GOT3 (cell line): Measurements from ENCODE around the gene JMJD1C.
"Not testable (repeated sequence)": the region's sequence is repeated elsewhere in the genome, so short reads cannot be mapped to it uniquely, and the experiment has no call there.

Experiments used
- DNase-seq: peaks from one replicate; lab custom pipeline; 2025; ENCODE audit warnings: mixed read lengths; lab: John Stamatoyannopoulos, UW

Gene JMJD1C

DNA sequence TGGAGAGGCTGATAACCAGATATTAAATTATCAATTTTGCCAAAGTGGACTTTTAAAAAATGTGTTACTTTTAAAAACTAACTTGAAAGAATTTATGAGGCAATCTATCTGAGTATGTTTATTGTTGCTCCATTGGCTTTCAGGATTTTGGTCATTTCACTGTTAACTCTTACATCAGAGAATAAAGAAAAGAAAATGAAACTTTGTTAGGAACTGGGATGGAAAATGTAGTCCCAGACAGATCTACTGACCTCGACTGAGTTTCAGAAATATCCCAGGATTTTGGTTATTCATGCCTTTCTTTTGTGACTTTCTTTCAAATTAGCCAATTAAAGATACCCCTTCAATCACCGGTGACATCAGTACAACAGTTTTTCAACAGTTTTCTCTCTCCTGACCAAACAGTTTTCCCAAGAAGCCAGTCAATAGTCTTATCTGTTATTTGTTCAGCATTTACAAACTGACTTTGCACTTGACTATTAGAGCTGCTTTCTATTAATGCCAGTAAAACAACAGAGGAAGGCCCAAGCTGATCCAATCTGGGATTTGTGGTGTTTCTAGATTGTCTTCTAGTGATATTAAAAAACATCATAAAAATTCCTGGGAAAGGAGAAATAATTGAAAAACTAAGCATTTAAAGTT lies 296.8 kb downstream of the JMJD1C start:
- DNase-seq: no peak

DNA sequence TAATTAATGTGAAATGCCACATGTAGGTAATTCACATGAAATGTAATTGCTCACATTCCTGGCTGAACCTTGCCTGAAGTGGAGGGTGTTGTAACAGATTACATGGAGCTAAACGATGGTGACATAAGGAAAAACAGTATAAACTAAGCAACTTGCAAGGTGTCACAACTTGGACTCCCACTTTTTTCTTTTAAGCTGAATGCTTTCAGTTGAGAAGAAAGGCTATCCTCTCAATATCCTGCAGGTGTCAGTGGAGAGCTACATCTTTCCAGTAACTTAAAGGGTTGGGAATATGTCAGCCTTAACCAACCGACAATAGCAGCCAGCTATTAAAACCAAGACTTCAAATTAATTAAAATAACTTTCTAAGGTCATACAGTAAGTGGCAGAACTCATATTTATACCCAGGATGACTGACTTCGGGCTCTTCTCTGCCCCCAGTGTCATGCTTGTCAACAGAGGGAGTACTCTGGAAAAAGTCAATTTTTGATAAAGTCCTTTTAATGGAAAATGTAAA lies 299.0 kb downstream of the JMJD1C start:
- DNase-seq: no peak

DNA sequence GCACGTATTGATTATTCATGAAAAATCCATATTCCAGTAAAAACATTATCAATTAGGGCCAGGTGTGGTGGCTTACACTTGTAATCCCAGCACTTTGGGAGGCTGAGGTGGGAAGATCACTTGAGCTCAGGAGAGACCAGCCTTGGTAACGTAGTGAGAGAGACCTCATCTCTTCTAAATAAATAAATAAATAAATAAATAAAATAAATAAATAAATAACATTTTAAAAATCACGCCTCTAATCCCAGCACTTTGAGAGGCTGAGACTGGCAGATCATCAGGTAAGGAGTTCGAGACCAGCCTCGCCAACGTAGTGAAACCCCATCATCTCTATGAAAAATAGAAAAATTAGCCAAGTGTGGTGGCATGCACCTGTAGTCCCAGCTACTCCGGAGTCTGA lies 300.5 kb downstream of the JMJD1C start:
- no peak for DNase-seq

DNA sequence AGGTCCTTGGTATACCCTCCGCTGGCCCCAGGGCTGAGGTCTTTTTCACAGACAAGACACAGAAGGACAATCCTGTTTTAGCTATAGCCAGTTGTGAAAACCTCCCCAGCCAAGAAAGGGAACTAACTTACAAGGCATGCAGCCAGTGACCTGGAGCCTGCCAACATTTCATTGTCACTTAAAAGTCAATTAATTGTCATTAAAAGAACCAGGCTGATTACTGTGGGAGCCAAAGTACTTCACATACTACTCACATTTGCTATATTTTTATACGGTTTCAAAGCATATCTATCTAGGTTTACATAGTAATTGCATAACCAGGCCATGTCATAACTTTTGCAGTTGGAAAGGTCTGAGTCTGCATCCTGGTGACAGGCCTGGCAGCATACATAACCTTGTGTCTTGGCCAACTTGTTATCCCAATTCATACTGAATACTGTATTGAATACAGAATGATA lies 301.6 kb downstream of the JMJD1C start:
- no peak for DNase-seq

DNA sequence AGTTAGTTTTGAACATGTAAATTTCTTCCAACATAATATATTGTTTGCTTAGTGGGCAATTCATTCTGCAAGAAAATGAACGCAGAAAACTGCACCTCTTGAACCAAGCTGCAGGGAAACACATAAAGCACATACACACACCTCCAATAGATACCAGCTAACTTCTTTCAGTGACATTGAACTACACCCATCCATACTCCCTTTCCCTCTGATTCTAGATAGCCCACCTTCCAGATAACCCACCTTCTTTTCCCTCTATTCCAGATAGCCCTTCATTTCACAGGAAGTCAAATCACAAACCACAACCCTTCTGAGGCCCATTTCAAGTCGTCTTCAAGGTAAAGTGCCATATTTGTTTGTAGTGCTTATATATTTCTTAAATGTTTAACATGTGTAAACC lies 304.2 kb downstream of the JMJD1C start:
- no peak for DNase-seq

DNA sequence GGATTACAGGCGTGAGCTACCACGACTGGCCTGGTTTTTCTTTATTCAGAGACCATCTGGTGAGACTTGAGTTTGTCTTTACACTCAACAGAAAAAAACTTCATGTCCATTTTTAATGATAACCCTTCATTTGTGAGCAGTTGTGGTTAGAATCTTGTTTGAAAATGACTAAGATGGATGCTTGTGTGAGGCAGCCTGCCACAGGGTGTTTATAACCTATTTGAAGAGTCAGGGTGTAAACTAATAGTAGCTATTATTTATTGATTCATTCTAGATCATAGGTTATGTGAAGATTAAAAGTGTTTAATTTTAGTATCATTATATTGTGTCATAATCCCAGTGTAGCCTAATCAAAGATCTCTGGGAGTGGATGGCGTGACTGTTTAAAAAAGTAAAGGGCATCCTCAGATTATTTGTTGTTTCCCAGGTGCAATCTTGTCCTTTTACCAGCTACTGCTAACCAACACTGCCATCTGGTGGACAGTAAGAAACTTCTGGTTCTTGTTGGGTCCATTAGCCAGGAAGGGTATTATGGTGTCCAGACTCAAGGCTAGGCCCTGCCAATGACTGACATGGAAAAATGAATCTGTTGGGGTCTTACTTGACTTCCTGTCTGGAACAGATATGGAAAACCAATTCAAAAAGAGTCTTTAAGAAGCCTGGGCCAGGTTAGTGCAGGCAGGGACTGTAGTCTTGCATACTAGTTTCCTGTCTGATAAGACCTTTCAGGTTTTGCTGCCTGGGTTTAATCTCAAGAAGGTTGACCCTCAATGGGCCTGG lies 307.7 kb downstream of the JMJD1C start:
- no peak for DNase-seq

DNA sequence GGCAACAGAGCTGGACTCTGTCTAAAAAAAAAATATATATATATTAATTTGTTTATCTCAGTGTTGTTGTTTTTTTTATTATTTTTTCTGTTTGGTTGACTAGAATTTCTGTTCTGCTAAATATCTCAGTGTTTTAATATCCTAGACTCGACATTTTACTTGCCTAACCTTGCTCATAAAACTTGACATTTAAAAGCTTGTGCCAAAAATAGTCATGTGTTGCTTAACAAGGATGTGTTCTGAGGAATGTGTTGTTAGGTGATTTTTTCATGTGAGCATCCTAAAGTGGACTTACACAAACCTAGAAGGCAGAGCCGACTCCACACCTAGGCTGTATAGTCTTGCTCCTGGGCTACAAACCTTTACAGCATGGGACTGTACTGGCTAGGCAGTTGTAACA lies 309.5 kb downstream of the JMJD1C start:
- no peak for DNase-seq

DNA sequence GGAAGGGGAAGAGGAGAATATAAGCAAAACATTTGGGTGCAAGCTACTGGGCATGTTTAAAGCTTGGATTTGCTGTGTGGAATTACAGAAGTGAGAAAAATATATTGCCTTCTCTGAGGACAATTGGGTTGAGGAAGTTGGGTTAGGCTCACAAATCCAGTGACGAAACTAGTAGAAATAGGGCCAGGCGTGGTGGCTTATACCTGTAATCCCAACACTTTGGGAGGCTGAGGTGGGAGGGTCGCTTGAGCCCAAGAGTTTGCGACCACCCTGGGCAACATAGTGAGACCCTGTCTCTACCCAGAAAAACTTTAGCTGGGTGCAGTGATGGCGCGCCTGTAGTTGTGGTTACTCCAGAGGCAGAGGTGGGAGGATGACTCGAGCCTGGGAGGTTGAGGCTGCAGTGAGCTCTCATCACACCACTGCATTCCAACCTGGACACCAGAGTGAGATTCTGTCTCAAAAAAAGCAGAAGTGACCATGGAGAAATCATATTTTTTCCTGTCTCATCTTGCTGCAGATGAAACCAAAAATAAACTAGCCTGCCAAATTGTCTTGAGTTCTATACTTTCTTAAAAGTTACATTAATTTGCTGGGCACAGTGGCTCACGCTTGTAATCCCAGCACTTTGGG lies 310.3 kb downstream of the JMJD1C start:
- DNase-seq: no peak

DNA sequence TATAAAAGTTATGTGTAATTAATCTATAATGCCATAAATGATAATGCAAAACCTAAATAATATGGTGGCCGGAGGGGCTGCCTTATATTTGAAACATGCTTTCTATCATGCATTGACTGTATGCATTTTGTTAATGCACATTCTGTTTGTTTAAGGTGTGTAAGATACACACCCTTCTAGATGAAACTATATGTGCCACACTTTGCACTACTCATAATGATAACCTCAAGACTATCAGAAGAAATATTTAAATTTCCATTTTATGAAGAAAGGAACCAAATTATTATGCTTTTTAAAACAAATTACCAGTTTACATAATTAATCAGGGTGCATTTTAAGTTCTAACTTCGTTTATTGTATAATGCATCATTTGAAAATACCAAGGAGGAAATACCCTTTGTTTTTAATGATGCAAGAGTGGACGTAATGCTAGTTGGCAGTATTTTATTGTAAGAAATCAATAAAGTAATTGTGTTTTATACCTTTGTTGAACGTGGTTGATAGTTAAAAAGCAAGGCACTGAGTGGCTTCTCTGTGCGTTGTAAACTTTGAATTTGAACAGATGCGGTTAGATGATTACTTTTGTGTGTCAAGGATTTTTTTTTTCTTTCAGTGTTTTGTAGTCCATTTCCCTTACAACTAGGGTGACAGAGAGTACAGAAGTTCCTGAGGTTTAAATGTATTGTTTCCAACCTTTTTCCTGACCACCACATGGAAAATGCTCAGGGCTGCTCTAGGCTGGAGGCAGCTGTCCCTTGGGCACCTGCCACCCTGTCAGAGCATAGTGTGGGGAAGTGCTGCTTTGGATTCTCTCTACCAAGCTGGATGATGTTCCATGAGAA lies 311.0 kb downstream of the JMJD1C start:
- no peak for DNase-seq

DNA sequence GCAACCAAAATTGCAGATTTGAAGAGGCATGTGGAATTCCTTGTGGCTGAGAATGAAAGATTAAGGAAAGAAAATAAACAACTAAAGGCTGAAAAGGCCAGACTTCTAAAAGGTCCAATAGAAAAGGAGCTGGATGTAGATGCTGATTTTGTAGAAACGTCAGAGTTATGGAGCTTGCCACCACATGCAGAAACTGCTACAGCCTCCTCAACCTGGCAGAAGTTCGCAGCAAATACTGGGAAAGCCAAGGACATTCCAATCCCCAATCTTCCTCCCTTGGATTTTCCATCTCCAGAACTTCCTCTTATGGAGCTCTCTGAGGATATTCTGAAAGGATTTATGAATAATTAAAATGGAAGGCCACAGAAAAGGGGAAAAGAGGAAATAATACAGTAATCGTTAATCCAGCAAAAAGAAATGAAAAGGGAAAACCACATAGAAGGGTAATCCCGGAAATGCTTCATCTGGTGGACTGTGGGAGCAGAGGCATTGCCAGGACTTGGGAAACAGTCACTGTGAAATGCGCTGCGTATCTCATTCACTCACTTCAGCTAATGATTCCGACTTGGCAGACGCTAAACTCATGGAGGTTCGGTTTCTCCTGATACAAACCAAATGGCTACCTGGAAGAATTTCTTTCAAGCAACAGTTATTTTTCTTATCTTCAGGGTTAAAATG lies 311.8 kb downstream of the JMJD1C start:
- DNase-seq: not testable (repeated sequence)

DNA sequence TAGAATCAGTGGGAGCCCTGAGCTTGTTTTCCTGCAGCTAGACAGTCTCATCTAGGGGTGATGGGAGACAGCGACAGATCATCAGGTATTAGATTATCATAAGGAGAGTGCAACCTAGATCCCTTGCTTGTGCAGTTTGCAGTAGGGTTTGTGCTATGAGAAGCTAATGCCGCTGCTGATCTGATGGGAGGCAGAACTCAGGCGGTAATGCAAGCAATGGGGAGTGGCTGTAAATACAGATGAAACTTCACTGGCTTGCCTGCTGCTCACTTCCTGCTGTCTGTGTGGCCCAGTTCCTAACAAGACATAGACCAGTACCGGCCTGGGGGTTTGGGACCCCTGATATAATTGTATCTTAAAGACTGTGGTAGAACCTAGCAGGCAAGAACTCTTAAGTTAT lies 315.0 kb downstream of the JMJD1C start:
- DNase-seq: no peak

DNA sequence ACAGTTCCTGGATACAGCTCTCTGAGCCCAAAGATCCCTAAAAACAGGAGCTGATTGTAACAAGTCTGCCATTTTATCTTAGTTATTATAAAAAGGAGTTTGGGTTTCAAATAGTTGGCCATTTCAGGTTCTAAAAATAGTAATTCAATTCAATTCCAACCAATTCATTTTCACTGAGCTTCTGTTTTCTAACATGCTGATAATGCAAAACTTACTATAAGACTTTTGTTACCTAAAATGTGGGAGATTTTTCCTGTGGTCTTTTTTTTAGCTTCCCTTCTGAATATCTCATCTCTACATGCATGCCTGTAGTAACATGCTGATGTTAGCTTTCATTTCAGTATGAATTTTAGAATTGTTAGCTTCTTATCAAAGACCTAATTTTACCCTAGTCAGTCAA lies 319.3 kb downstream of the JMJD1C start:
- no peak for DNase-seq

DNA sequence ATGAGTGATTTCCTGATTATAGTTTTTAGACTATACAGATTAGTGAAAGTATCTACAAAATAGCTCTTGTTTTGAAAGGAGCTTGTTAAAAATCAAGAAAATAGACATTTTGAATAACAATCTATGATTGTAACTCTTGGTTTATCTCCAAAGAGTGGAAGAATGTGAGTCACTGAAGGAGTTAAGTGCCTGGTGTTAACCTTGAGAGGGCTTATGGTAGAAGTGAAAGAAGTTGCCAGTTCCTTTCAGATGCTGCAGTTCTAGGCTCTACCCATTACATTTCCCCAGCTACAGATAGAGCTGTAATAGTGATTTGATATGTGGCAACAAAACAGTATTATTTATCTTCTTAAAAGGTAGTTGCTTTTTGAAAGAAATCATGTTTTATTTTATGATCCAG lies 320.0 kb downstream of the JMJD1C start:
- DNase-seq: no peak

DNA sequence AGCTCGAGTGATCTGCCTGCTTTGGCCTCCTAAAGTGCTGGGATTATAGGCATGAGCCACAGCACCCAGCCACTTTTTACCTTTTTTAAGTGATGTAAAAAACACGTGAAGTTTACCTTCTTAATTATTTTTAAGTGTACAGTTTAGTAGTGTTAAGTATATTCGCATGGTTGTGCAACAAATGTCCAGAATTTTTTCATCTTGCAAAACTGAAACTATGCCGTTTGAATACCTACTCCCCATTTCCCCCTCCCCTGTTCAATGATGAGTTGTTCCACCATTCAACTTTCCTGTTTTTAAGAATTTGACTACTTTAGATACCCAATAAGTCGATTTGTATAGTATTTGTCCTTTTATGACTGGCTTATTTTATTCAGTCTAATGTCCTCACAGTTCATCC lies 321.8 kb downstream of the JMJD1C start:
- no peak for DNase-seq

DNA sequence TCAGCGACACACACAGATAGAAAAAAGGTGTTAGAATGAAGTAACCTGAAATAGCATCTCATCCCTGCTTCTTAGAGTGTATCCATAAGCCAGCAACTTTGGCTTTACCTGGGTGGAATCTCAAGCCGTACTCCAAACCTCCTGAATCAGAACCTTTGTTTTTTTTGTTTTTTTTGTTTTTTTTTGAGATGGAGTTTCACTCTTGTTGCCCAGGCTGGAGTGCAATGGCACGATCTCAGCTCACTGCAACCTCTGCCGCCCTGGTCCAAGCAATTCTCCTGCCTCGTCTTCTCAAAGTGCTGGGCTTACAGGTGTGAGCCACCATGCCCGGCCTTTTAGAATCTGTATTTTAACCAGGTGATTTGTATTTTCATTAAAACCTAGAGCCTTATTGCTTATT lies 323.6 kb downstream of the JMJD1C start:
- DNase-seq: no peak

DNA sequence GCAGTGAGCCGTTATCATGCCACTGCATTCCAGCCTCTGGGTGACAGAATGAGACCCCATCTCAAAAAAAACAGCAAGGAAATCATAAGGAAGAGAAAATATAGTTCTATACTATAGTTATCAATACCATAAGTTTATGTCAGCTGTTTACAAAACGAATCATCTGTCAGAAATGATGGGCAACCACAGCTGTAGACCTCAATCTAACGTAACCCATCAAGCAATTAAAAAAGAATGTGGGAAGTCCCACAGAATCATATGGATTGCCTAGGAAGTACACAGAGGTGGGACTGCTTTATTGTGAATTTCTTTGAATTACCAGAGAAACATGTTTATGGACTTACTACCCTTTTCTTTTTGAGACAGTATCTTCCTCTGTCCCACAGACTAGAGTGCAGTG lies 325.7 kb downstream of the JMJD1C start:
- DNase-seq: no peak

DNA sequence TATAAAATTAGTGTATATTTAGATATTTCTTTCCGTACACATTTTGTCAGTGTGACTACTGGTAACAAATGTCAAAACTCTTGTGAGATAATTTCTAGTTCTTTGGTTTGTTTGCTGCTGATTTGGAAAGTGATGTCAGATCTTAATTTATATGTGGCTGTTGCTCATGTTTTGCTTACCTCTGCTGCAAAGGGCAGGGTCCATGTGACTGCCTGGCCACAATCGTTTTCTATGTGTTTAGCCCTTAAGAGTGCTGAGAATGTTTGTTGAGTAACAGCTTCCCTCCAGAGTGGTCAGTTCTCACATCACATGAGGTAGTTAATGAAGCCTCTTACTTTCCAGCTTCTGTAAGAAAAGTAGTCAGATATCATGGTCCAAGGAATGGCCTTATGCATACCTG lies 328.5 kb downstream of the JMJD1C start:
- no peak for DNase-seq

DNA sequence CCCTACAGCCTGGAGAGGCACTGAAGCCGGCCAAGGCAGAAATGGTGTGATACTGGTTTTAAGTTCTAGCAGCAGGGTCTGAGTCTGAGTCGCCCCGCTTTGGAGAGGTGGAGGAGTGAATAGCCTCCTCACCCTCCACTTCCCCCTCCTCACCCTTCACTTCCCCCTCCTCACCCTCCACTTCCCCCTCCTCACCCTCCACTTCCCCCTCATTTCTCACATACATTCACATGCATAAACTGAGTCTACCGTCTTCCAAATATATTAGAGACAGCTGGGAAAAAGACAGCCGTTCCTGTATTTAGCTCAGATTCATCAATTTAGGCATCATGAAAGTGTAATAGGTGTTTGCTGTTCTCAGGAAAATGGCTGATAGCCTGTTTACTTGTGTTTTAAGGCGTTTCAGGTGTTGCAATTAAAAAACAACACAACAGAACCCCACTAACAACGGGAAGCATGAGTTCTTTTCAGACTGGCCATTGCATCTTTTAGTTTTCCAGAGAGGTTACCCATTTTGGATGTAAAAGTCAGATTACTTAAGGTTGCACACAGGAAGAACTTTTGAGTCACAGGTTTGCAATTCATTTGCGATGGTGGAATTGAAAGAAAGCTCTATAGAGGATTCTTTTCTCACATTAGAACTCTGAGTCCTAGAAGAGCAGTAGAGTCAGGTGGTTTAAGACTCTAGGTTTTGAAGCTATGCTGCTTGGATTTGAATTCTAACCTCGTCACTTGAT lies 331.8 kb downstream of the JMJD1C start:
- no peak for DNase-seq

DNA sequence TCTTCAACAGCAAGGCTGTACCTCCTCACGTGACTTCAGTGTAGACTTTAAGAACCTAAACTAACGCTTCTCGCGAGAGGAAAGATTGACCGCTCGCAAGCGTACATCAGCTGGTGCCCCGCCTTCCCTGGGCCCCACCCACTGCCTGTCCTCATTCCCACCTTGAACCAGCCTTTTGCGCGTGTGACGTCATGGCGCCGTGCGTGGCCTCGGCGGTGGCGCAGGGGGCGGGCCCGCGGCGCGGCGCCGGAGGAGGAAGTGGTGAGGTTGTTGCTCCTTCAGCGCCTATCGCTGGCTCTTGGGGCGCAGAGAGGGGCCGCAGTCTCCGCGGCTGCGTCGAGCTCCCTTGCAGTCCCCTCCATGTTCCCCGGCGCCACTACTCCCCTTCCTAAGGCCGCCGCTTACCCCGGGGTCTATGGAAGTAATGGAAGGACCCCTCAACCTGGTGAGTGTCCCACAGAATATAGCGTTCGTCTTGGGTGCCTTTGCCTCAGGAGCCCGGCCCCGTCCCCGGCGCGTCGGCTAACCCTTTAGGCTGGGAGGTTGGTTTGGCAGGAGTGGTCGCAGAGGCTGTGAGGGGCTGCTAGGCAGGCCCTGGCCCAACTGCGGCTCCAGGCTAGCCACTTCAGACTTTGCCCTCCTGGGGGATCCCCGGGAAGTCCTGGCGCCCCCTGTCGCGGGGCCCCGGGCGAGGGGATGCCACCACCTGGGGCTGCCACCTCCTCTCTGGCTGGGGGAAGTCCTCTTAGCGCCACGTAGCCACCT lies 332.5 kb downstream of the JMJD1C start, which contains the start of gene NRBF2:
TSS of gene NRBF2 (plus strand) at position 273 of the 765 bp plus-strand sequence. CDS start at position 416, 143 bp downstream.
- DNase-seq: peak; percentile 91

DNA sequence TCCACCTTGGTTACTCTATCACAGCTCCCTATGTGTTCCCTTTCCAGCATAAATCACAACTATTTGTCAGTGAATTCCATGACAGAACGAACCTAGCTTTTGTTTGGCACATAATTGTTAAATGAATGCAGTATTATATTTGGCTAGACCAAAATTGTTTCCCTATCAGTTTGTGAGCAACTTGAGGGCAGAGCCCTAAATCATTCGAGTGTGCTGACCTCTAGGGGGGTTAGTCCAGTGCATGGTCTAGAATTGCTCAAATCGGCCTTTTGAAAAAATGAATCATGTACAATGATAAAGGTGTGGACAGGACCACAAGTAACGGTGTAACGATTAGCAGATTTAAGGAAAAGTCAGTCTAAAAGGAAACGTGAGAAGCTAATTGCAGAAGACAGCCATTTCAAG lies 333.1 kb downstream of the JMJD1C start:
- no peak for DNase-seq
